HepG2 (cell line): ENCODE measurements around the gene SP6. TPM values are rescaled to one million over a fixed set of nuclear protein-coding genes. Genes with fewer than 3 reads are reported as not detected.

ENCODE experiments used
- ATAC-seq: fragments of 200-7000 bp; cut with Tn5 transposase; 3 replicates; pipeline ENCODE4 v1.9.1; 2020; ENCODE audit warnings: mild to moderate bottlenecking, moderate library complexity
- BruUV-seq: library from RNA; stranded (reverse); fragments of 400-500 nt; replicated peaks from 2 replicates; lab custom pipeline; 2021; lab: Mats Ljungman, UMichigan
- CTCF ChIA-PET: fragments of 300-600 bp; formaldehyde crosslinking; extraction: SDS; loops from one replicate; lab custom pipeline; 2021; ENCODE audit warnings: low total read pairs, inconsistent platforms, low intra/inter-chr PET ratio; lab: Yijun Ruan, JAX
- POLR2A ChIA-PET: fragments of 350-600 bp; sonication (Branson Sonifier 250); formaldehyde crosslinking; loops from one replicate; lab custom pipeline; 2020; ENCODE audit warnings: antibody characterized with exemption, inconsistent platforms; lab: Yijun Ruan, JAX
- DNase-seq: peaks from one replicate; pipeline ENCODE4 v3.0.0-alpha.2; 2015; ENCODE audit warnings: low spot score
- FAIRE-seq: peaks from 3 replicates; lab custom pipeline; 2011; peaks lifted over from hg19 to GRCh38; lab: Jason Lieb, UNC
- H2AFZ ChIP-seq: one replicate; pipeline ENCODE4 v1.6.1; 2011; ENCODE audit warnings: low read length, inconsistent platforms
- H3K27ac ChIP-seq: fragments of 300-600 bp; 3 replicates; pipeline ENCODE4 v1.8.0; 2011; ENCODE audit warnings: mixed run types, mild to moderate bottlenecking, mixed read lengths, low read length, inconsistent platforms; ENCODE audit not compliant: insufficient read depth; ENCODE audit errors: extremely low read length
- H3K27me3 ChIP-seq, 2 experiments: fragments of 200-600 bp in 1 of 2; 2 replicates in 1 of 2; 3 replicates in 1 of 2; pipeline versions ENCODE4 v1.6.0 to v1.8.0; 2011; ENCODE audit warnings: low read length in 2 of 2, mild to moderate bottlenecking in 2 of 2, moderate library complexity in 2 of 2, inconsistent platforms in 1 of 2; ENCODE audit not compliant: insufficient read depth in 2 of 2, control insufficient read depth in 1 of 2
- H3K36me3 ChIP-seq, 2 experiments: fragments of 200-600 bp in 1 of 2; replicated peaks in 1 of 2; 2 replicates in 1 of 2; 3 replicates in 1 of 2; pipeline versions ENCODE4 v1.5.1 to v1.8.0; 2011; ENCODE audit warnings: low read length in 2 of 2, inconsistent platforms in 1 of 2; ENCODE audit not compliant: insufficient read depth in 2 of 2, control insufficient read depth in 1 of 2
- H3K4me1 ChIP-seq: 2 replicates; pipeline ENCODE4 v1.5.1; 2012; ENCODE audit warnings: low read length, inconsistent platforms; ENCODE audit not compliant: insufficient read depth
- H3K4me2 ChIP-seq: 2 replicates; pipeline ENCODE4 v1.6.0; 2011; ENCODE audit warnings: low read depth, low read length, inconsistent platforms
- H3K4me3 ChIP-seq, 3 experiments: fragments of 200-600 bp in 1 of 3; sonication (generic), shearing (Covaris generic) in 1 of 3; replicated peaks in 1 of 3; 2 replicates each; pipeline ENCODE4 v1.5.1; 2011 to 2016; ENCODE audit warnings: low read length in 3 of 3, inconsistent platforms in 2 of 3, low read depth in 2 of 3, mild to moderate bottlenecking in 2 of 3, control low read depth in 1 of 3, mixed read lengths in 1 of 3; ENCODE audit not compliant: insufficient read depth in 1 of 3
- H3K79me2 ChIP-seq: one replicate; pipeline ENCODE4 v1.6.1; 2011; ENCODE audit warnings: low read length, inconsistent platforms; ENCODE audit not compliant: insufficient read depth
- H3K9ac ChIP-seq: 2 replicates; pipeline ENCODE4 v1.6.0; 2011; ENCODE audit warnings: mild to moderate bottlenecking, low read depth, low read length, inconsistent platforms; ENCODE audit not compliant: insufficient read depth
- H3K9me3 ChIP-seq: 2 replicates; pipeline ENCODE4 v1.5.1; 2012; ENCODE audit warnings: mild to moderate bottlenecking, low read length
- H4K20me1 ChIP-seq: 2 replicates; pipeline ENCODE4 v1.6.0; 2011; ENCODE audit warnings: inconsistent platforms, mild to moderate bottlenecking, low read length, moderate library complexity; ENCODE audit not compliant: insufficient read depth
- ARNTL ChIP-seq: sonication (generic); formaldehyde crosslinking; IDR thresholded peaks from 2 replicates; pipeline ENCODE4 v1.4.0; 2020; ENCODE audit warnings: mild to moderate bottlenecking, missing genetic modification reagents
- RBAK ChIP-seq: sonication (generic); formaldehyde crosslinking; IDR thresholded peaks from 2 replicates; pipeline ENCODE4 v1.5.1; 2020; ENCODE audit warnings: mild to moderate bottlenecking, missing genetic modification reagents
- RNF2 ChIP-seq: fragments of 450-650 bp; conservative IDR thresholded peaks from 2 replicates; pipeline ENCODE4 v1.6.1; 2016; ENCODE audit warnings: low read depth
- SP2 ChIP-seq: sonication (generic); formaldehyde crosslinking; IDR thresholded peaks from 2 replicates; pipeline ENCODE4 v1.5.1; 2020; ENCODE audit warnings: mild to moderate bottlenecking, missing genetic modification reagents
- SUZ12 ChIP-seq: fragments of 150-350 bp; IDR thresholded peaks from 2 replicates; pipeline ENCODE4 v1.6.1; 2014; ENCODE audit warnings: low read depth, low read length
- ZNF12 ChIP-seq: sonication (generic); formaldehyde crosslinking; IDR thresholded peaks from 2 replicates; pipeline ENCODE4 v1.5.0; 2020; ENCODE audit warnings: missing genetic modification reagents
- ZNF160 ChIP-seq: sonication (generic); formaldehyde crosslinking; IDR thresholded peaks from 2 replicates; pipeline ENCODE4 v1.8.0; 2022; ENCODE audit warnings: mild to moderate bottlenecking, inconsistent platforms, missing genetic modification reagents
- ZNF207 ChIP-seq: fragments of 450-650 bp; IDR thresholded peaks from 2 replicates; pipeline ENCODE4 v1.6.1; 2016; ENCODE audit warnings: antibody characterized with exemption, borderline replicate concordance
- ZNF550 ChIP-seq: sonication (generic); formaldehyde crosslinking; IDR thresholded peaks from 2 replicates; pipeline ENCODE4 v1.4.0; 2020; ENCODE audit warnings: mild to moderate bottlenecking, missing genetic modification reagents, borderline replicate concordance
- ZNF577 ChIP-seq: sonication (generic); formaldehyde crosslinking; IDR thresholded peaks from 2 replicates; pipeline ENCODE4 v1.4.0; 2020; ENCODE audit warnings: mild to moderate bottlenecking, low read depth, missing genetic modification reagents, borderline replicate concordance
- WGBS: methylation state at CpG from one replicate; pipeline ENCODE4 v1.1.6; 2017; ENCODE audit warnings: low lambda C conversion rate; 5-methylcytosine and 5-hydroxymethylcytosine counted together
- in situ Hi-C: cut with HindIII; loops from 2 replicates; pipeline ENCODE4 v1.10.0; 2017; ENCODE audit warnings: low pct_unique_long_range_greater_than_20kb; ENCODE audit not compliant: extremely low pct_ligation_motif_present
- intact Hi-C: fragments of 100-400 bp; cut with micrococcal nuclease; formaldehyde crosslinking; loops from one replicate; pipeline ENCODE4 v1.10.0; 2022; ENCODE audit not compliant: unreplicated experiment
- polyA plus RNA-seq, 8 experiments: library from polyadenylated mRNA; depleted of rRNA in 3 of 8; stranded (reverse) in 7 of 8; unstranded in 1 of 8; fragments of >200 nt; fragmentation: Illumina TruSeq in 4 of 8; extraction: Trizol in 4 of 8; gene quantifications; 2 replicates each; pipeline versions ENCODE4 v1.2.1 to v1.2.3, GENCODE V29; 2011 to 2016; ENCODE audit warnings: low read depth in 4 of 8, missing spikeins in 1 of 8, mixed read lengths in 1 of 8; ENCODE audit not compliant: insufficient read depth in 1 of 8
- total RNA-seq, 5 experiments: library from RNA; depleted of rRNA; stranded (reverse); fragments of >200 nt; fragmentation: Illumina TruSeq; extraction: Trizol; gene quantifications; 2 replicates each; pipeline ENCODE4 v1.2.3, GENCODE V29; 2016; ENCODE audit warnings: low read depth in 1 of 5
- TF ChIP-seq, protein P1 (sequence below): IDR thresholded peaks from 2 replicates; pipeline ENCODE4 v1.6.1; 2012; ENCODE audit warnings: low read length, improper control_type of control experiment
- TF ChIP-seq, protein P2 (sequence below): sonication (generic); formaldehyde crosslinking; IDR thresholded peaks from 2 replicates; pipeline ENCODE4 v1.8.0; 2023; ENCODE audit warnings: mild to moderate bottlenecking, missing genetic modification reagents
- TF ChIP-seq, protein P3 (sequence below): sonication (generic); formaldehyde crosslinking; IDR thresholded peaks from 2 replicates; pipeline ENCODE4 v1.5.0; 2020; ENCODE audit warnings: mild to moderate bottlenecking, missing genetic modification reagents
- TF ChIP-seq, protein P4 (sequence below): IDR thresholded peaks from 2 replicates; pipeline ENCODE4 v1.6.1; 2016

The SP6 gene
- total and polyA plus RNA-seq, 2 of the 13 experiments (the other 11 are each of a cell fraction or from before 2014, with no cell fraction given): 0.07 TPM

DNA sequence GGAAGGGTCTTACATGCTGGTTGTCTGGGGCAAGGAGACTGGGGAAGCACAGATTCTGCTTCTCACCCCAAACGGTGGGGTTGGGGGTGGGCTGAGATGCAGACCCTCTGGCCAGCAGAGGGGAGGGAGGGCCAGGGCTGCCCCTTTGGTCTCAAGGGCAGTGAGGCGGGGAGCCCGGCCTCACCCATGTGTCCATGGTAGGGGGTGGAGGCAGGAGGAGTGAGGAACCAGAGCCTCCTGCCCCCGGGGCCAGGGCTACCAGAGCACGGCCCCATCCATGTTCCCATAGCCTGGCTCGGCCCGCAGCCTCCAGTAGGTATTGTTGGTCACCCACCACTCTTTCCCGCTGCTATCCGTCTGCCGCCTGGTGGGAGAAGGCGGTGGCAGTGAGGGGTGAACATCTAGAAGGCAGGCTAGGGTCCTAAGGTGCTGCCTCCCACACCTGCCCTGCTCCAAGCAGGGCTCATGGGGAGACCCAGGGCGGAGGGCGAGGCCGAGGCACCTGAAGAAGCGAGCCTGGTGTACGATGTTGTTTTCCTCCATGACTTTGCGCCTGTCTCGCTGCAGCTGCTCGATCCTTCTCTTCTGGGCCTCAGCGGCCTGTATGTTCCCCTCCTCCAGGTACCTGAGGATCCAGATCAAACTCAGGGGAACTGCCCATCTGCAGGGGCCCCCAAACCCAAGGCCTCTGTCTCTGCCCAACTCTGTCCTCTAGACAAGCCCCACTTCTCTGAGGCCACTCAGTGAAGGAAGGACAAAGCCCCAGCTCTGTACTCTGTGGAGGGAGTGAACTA is 42.7 kb downstream of the SP6 start:
- TF ChIP-seq ZNF12 (CRISPR knock-in tag) (no peak), ZNF550 (CRISPR knock-in tag) (no peak), ARNTL (CRISPR knock-in tag) (no peak), ZNF207 (no peak), RNF2 (no peak), ZNF160 (no peak), SUZ12 (no peak), SP2 (no peak), ZNF577 (CRISPR knock-in tag) (no peak), RBAK (CRISPR knock-in tag) (no peak)
- TF ChIP-seq, protein P1, sequence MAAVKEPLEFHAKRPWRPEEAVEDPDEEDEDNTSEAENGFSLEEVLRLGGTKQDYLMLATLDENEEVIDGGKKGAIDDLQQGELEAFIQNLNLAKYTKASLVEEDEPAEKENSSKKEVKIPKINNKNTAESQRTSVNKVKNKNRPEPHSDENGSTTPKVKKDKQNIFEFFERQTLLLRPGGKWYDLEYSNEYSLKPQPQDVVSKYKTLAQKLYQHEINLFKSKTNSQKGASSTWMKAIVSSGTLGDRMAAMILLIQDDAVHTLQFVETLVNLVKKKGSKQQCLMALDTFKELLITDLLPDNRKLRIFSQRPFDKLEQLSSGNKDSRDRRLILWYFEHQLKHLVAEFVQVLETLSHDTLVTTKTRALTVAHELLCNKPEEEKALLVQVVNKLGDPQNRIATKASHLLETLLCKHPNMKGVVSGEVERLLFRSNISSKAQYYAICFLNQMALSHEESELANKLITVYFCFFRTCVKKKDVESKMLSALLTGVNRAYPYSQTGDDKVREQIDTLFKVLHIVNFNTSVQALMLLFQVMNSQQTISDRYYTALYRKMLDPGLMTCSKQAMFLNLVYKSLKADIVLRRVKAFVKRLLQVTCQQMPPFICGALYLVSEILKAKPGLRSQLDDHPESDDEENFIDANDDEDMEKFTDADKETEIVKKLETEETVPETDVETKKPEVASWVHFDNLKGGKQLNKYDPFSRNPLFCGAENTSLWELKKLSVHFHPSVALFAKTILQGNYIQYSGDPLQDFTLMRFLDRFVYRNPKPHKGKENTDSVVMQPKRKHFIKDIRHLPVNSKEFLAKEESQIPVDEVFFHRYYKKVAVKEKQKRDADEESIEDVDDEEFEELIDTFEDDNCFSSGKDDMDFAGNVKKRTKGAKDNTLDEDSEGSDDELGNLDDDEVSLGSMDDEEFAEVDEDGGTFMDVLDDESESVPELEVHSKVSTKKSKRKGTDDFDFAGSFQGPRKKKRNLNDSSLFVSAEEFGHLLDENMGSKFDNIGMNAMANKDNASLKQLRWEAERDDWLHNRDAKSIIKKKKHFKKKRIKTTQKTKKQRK: no peak
- TF ChIP-seq, protein P2, sequence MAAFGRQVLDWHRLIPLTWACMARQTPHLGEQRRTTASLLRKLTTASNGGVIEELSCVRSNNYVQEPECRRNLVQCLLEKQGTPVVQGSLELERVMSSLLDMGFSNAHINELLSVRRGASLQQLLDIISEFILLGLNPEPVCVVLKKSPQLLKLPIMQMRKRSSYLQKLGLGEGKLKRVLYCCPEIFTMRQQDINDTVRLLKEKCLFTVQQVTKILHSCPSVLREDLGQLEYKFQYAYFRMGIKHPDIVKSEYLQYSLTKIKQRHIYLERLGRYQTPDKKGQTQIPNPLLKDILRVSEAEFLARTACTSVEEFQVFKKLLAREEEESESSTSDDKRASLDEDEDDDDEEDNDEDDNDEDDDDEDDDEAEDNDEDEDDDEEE (CRISPR knock-in tag): no peak
- TF ChIP-seq, protein P3, sequence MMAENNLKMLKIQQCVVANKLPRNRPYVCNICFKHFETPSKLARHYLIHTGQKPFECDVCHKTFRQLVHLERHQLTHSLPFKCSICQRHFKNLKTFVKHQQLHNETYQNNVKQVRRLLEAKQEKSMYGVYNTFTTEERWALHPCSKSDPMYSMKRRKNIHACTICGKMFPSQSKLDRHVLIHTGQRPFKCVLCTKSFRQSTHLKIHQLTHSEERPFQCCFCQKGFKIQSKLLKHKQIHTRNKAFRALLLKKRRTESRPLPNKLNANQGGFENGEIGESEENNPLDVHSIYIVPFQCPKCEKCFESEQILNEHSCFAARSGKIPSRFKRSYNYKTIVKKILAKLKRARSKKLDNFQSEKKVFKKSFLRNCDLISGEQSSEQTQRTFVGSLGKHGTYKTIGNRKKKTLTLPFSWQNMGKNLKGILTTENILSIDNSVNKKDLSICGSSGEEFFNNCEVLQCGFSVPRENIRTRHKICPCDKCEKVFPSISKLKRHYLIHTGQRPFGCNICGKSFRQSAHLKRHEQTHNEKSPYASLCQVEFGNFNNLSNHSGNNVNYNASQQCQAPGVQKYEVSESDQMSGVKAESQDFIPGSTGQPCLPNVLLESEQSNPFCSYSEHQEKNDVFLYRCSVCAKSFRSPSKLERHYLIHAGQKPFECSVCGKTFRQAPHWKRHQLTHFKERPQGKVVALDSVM (CRISPR knock-in tag): no peak
- TF ChIP-seq, protein P4, sequence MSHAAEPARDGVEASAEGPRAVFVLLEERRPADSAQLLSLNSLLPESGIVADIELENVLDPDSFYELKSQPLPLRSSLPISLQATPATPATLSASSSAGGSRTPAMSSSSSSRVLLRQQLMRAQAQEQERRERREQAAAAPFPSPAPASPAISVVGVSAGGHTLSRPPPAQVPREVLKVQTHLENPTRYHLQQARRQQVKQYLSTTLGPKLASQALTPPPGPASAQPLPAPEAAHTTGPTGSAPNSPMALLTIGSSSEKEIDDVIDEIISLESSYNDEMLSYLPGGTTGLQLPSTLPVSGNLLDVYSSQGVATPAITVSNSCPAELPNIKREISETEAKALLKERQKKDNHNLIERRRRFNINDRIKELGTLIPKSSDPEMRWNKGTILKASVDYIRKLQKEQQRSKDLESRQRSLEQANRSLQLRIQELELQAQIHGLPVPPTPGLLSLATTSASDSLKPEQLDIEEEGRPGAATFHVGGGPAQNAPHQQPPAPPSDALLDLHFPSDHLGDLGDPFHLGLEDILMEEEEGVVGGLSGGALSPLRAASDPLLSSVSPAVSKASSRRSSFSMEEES (CRISPR knock-in tag): no peak
- Histone ChIP-seq H2AFZ (no peak overlapping the region), H3K4me3 (no peak overlapping the region), H3K79me2 (no peaks in the 10 kb centered on the region), H3K36me3 (peaks cover 6 to 7% of the 10 kb centered on the region in 2 experiments; a peak in 3 of 5 replicates), H3K4me1 (peaks cover 12% of the 10 kb centered on the region), H4K20me1 (no peaks in the 10 kb centered on the region), H3K9ac (no peak overlapping the region), H3K4me2 (no peak overlapping the region), H3K27ac (no peak overlapping the region), H3K9me3 (no peaks in the 10 kb centered on the region), H3K27me3 (peaks cover 2 to 7% of the 10 kb centered on the region in 2 experiments; a peak in 3 of 5 replicates)
- FAIRE-seq (no peak), ATAC-seq (no peak), DNase-seq (no peak)
- no TSS peak for BruUV-seq
- 88% methylated on average over 19 of the region's 20 CpGs for WGBS
- ChIA-PET CTCF (no interaction called here), POLR2A (no interaction called here)
- in situ Hi-C loops (no loop called here), intact Hi-C loops (no loop called here)
